HG03378 (cell line): ENCODE data around the gene NUP93.

Experiments
- ATAC-seq: cut with Tn5 transposase; IDR thresholded peaks from one replicate; pipeline ENCODE4 v1.9.1; 2021; ENCODE audit warnings: mild to moderate bottlenecking, moderate library complexity; ENCODE audit not compliant: unreplicated experiment

The NUP93 gene

GRCh38 chr16:56729735-56730662 lies at the start of gene NUP93:
TSS of gene NUP93 (plus strand) at chr16:56730129. CDS start at chr16:56748248, 18,119 bp downstream.
- peak; percentile 61 for ATAC-seq

GRCh38 chr16:56681939-56682702 lies 47.8 kb upstream of the NUP93 start, which contains the start of gene MT1X:
TSS of gene MT1X (plus strand) at chr16:56682470. CDS start at chr16:56682541, 71 bp downstream.
- peak; percentile 84 for ATAC-seq

GRCh38 chr16:56682703-56683397 lies 47.1 kb upstream of the NUP93 start:
- ATAC-seq, result no peak

DNA sequence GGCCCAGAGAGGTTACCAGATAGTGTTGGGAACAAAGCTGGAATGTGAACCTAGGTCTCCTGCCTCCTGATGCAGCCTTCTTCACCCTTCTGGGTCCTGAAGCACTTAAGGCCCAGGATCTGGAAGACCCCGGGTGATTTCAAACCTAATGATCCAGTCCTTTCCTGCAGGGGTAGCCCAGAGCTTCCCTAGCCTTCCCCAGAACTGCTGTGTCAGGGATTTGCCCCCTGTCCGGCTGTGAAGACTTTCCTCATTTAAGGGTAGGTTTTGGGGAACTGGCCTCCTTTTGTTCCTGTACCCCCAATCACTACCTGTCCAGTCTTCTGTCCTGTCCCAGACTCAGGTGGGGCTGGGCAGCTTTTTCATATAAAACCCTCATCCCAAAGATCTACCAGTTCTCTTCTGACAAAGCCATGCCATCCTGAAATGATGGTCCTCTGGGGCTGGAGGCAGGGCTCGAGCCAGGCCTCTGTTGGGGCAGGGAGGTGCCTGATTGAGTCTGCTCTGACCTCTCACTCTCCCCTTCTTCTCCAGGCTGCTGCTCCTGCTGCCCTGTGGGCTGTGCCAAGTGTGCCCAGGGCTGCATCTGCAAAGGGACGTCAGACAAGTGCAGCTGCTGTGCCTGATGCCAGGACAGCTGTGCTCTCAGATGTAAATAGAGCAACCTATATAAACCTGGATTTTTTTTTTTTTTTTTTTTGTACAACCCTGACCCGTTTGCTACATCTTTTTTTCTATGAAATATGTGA lies 46.3 kb upstream of the NUP93 start:
- ATAC-seq, result no peak

DNA sequence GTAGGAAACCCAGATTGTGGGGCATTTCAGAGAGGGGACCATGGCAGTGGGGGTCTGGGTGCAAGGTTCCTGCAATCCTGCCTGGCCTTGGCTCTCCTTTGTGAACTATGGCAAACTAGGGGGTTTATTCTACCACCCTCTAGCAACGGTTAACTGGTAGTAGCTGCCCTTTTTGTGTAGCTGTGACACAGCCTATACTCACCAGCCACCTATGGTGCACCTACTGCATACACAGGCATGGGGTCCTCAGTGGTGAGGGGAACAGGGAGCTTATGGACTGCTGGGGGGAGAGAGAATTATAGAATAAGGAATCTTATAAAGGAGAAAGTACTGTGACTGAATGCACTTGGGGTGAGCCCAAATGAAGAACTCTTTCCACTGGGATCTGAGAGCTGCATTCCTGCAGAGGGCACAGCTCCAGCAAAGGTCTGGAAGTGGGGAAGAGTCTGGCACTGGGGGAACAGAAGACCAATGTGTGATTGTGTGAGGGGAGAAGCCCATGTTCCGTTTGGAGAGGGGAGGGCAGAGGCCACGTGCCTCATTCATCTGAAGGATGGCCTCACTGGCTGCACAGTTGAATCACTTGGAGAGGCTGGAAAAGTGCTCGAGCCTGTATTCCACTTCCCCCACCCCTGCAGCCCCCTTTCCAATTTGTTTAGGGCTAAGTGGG lies 45.5 kb upstream of the NUP93 start:
- ATAC-seq, result no peak

DNA sequence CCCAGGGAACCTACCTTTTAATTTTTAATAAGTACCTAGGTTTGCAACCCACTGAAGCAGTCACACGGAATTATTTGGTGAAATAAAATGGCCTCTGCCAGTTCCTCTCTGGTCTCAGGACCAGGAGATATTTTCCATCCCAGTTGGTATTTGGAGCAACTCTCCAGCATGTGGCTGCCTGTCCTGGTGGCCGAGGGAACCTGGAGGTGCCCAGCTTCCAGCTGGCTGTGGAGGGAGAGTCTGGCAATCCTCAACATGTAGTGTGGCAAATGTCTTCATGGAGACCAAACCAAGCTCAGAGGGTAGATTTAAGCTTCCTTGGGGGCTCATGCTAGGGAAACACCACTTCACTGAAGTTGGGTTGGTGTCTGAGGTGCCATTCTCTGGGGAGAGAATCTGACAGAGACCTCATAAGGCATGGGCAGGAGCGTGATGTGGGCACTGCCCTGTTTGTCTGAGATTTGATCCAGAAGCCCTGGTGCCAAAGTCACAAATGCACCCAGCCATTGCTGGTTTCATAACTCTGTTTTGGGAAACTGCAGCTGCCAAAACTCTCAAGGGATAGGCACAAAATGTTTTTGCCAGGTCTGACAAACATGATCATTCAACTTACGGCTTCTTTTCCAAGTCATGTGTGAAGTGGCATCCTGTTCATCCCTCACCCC lies 44.9 kb upstream of the NUP93 start:
- no peak for ATAC-seq

DNA sequence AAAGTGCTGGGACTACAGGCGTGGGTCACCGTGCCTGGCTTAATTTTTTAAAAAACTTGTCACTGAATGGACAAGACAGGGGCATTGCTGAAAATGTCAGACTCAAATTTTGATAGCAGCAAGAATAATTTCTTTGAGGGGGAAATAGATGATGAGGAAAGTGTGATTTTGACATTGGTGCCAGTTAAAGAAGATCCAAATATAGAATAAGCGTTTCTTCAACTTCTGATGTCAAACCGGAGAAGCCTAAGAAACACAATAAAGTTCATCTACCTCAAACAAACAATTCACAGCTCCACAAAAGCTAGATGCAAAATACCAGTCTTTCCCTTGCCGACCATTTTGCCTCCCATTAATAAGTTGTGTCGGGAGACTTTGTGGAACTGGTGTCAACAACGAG lies 43.2 kb upstream of the NUP93 start:
- no peak for ATAC-seq

DNA sequence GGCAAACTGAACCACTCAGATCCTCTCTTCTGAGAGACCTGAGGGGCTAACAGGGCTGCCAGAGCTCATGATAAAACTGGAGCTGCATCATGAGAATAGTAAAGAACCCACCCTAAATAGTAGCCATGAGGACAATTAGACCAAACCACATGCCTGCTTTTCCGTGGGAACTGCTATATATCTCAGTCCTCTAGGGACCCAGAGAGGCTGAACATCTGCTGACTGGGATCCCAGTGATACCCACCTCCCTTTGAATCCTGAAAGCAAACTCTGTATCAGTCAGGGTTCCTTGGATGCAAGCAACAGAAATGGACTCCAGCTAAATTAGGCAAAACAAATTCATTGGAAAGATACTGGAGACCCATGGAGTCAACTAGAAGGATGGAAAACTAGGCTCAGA lies 41.2 kb upstream of the NUP93 start:
- ATAC-seq, result no peak

GRCh38 chr16:56689171-56689570 lies 40.8 kb upstream of the NUP93 start:
- no peak for ATAC-seq

DNA sequence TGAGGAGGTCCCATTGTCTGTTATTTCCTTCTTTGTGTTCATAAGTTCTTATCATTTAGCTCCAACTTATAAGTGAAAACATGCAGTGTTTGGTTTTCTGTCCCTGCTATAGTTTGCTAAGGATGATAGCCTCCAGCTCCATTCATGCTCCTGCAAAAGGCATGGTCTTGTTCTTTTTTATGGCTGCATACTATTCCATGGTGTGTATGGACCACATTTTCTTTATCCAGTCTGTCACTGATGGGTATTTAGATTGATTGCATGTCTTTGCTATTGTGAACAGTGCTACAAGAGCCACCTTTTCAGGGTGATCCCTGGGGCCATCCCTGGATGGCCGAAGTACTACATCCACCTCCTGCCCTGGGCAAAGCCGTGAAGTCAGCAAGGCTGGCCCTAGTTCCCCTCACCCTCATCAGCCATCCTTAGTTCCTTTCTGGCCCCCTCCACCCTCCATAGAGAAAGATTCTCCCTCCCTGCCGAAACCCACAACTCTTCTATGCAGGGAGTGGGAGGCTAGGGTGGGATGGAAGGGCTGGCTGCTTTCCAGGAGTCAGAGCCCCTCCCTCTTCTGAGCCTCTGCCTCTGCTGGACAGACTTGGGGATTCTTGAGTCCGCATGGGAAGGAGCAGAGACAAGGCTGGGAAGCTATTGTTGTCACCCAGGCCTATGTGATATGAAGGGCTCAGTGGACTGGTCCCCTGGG lies 39.4 kb upstream of the NUP93 start:
- ATAC-seq, result no peak

DNA sequence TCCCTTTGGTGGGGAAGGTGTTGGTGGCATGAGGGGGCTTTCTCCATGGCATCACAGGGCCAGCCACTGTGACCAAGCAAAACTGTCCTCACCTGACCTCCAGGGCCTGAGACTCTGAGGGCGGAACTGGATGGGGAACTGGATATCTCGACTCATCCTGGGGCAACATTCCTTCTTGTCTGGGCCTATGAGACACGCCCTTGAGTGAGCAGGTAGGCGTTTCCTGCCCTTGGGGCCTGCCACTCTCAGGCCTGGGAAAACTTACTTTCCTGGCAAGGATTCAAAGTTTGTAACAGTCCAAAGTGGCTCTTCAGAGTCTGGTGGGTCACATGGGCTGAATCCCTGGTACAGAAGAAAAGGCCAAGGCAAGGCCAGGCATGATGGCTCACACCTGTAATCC lies 38.0 kb upstream of the NUP93 start:
- no peak for ATAC-seq

GRCh38 chr16:56695246-56695645 lies 34.7 kb upstream of the NUP93 start:
- no peak for ATAC-seq

- ATAC-seq, result no peak
Measured at GRCh38 chr16:56697456-56698155, 32.3 kb upstream of the NUP93 start.

DNA sequence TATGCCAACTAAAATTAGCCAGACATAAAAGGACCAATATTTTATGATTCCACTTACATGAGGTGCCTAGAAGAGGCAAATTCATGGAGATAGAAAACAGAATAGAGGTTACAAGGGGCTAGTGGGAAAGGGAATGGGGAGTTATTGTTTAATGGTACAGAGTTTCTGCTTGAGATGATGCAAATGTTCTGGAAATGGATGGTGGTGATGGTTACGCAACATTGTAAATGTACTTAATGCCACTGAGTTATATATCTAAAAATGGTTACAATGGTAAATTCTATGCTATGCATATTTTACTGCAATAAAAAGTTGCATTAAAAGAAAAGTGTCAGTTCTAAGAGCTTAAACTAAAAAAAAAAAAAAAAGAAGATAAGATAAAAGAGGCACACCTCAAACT lies 29.7 kb upstream of the NUP93 start:
- no peak for ATAC-seq

GRCh38 chr16:56700631-56701030 lies 29.3 kb upstream of the NUP93 start:
- ATAC-seq, result no peak

- ATAC-seq, result no peak
Measured at GRCh38 chr16:56701534-56701933, 28.4 kb upstream of the NUP93 start.

GRCh38 chr16:56702836-56703235 lies 27.1 kb upstream of the NUP93 start:
- no peak for ATAC-seq
